IPS DF 4.7 (cell line): ENCODE data around the gene MICALL2.

Experiments
- DNase-seq: peaks from one replicate; pipeline ENCODE4 v3.0.0-alpha.2; 2013; ENCODE audit warnings: low spot score; ENCODE audit errors: extremely low read depth

The MICALL2 gene

GRCh38 chr7:1419310-1419634 lies 40.0 kb downstream of the MICALL2 start:
- DNase-seq: no peak

GRCh38 chr7:1418505-1419309 lies 40.6 kb downstream of the MICALL2 start:
- no peak for DNase-seq

- DNase-seq: no peak
Observed at GRCh38 chr7:1415389-1415990, 43.8 kb downstream of the MICALL2 start.

GRCh38 chr7:1413936-1414639 lies 45.2 kb downstream of the MICALL2 start:
- DNase-seq: no peak

GRCh38 chr7:1412322-1413261 lies 46.7 kb downstream of the MICALL2 start:
- DNase-seq: no peak

- DNase-seq: no peak
Observed at GRCh38 chr7:1411414-1411813, 47.9 kb downstream of the MICALL2 start.

GRCh38 chr7:1410992-1411391 lies 48.3 kb downstream of the MICALL2 start:
- no peak for DNase-seq

GRCh38 chr7:1409555-1409954 lies 49.7 kb downstream of the MICALL2 start:
- no peak for DNase-seq

- DNase-seq: no peak
Observed at GRCh38 chr7:1408466-1408865, 50.8 kb downstream of the MICALL2 start.

GRCh38 chr7:1407892-1408291 lies 51.4 kb downstream of the MICALL2 start:
- no peak for DNase-seq

- DNase-seq: no peak
Observed at GRCh38 chr7:1404898-1405548, 54.2 kb downstream of the MICALL2 start.

GRCh38 chr7:1404460-1404809 lies 54.8 kb downstream of the MICALL2 start:
- no peak for DNase-seq

- no peak for DNase-seq
Observed at GRCh38 chr7:1403638-1404459, 55.4 kb downstream of the MICALL2 start.

GRCh38 chr7:1402791-1403637 lies 56.3 kb downstream of the MICALL2 start:
- DNase-seq: no peak

GRCh38 chr7:1402110-1402790 lies 57.0 kb downstream of the MICALL2 start:
- no peak for DNase-seq

- no peak for DNase-seq
Observed at GRCh38 chr7:1401011-1401410, 58.3 kb downstream of the MICALL2 start.

GRCh38 chr7:1400371-1400770 lies 58.9 kb downstream of the MICALL2 start:
- DNase-seq: no peak

- DNase-seq: no peak
Observed at GRCh38 chr7:1397491-1398327, 61.6 kb downstream of the MICALL2 start.
